ENCODE results near the gene DAP.
"Not testable (repeated sequence)": the region's sequence is repeated elsewhere in the genome, so short reads cannot be mapped to it uniquely, and the experiment has no call there.

DAP gene

GRCh38 chr5:10733426-10733825, 27.6 kb downstream of the DAP start:
- DNase-seq: no peak

- peak; percentile 27 for DNase-seq
Observed at GRCh38 chr5:10731913-10732312, 29.1 kb downstream of the DAP start.

GRCh38 chr5:10730043-10730351, 31.0 kb downstream of the DAP start:
- DNase-seq: no peak

- no peak for DNase-seq
Observed at GRCh38 chr5:10729320-10730042, 31.6 kb downstream of the DAP start.

- no peak for DNase-seq
Observed at GRCh38 chr5:10728679-10729078, 32.4 kb downstream of the DAP start.

DNA sequence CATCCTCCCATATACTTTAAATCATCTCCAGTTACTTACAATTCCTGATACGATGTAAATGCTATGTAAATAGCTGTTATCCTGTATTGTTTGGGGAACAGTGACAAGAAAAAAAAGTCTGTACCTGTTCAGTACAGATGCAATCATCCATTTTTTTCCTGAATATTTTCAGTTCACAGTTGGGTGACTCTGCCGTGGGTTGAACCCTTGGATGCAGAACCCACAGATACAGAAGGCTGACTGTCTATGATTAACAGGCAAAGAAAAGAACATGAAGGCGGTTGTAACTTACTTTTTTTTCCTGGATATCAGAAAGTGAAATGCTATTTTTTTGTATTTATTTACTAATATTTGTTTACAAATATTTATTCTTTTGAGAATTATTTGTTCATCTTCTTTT, 33.2 kb downstream of the DAP start:
- DNase-seq: no peak

GRCh38 chr5:10726913-10727517, 34.0 kb downstream of the DAP start:
- DNase-seq: no peak

DNA sequence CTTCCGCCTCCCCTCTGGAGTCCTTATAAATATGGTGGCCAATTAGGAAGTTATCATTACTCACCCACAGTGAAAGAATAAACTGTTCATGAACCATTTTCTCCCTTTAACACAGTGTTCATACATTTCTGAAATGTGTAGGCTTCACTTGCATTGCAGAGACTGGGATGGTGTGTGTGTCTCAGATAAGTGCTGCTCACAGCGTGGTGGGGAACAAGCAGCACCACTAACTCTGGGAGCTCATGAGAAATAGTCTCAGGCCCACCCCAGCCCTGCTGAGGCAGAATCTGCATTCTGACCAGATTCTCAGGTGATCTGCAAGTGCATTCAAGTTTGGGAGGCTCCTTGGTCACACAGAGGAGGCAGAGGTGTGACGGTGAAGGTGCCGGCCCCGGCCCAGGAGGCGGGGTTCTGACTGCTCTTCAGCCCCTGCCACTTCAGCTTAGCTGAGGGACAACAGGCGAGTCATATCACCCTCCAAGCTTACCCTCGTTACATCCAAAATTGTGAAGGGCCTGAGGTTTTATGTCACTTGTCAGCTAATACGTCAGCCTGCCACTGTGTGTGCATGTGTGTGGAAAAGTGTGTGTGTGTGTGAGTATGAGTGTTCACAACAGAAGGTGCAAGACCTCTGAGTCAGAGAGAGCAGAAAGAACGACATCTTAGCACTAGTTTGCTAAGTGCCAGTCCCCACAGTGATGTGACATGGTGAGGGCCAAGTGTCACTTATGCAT, 34.7 kb downstream of the DAP start:
- no peak for DNase-seq

DNA sequence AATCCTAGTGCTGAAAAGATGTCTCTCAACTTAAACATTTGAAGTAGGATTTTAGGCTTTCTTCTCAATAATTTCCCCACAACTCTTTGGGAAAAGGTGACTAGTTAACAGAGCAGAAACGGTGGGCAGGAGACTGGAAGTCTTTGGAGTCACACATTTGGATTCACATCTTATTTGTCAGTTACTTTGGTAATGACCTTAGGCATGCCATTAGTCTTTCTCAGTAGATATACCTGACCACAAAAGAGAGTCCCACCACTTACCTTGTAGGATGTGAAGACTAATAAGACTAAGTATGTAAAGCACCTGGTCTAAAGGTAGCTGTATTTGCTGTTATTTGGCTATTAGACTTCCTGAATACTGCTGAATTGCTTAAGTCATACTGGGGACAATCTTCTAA, 35.4 kb downstream of the DAP start:
- no peak for DNase-seq

GRCh38 chr5:10724781-10725507, 36.1 kb downstream of the DAP start:
- DNase-seq: no peak

- no peak for DNase-seq
Observed at GRCh38 chr5:10723514-10723913, 37.5 kb downstream of the DAP start.

DNA sequence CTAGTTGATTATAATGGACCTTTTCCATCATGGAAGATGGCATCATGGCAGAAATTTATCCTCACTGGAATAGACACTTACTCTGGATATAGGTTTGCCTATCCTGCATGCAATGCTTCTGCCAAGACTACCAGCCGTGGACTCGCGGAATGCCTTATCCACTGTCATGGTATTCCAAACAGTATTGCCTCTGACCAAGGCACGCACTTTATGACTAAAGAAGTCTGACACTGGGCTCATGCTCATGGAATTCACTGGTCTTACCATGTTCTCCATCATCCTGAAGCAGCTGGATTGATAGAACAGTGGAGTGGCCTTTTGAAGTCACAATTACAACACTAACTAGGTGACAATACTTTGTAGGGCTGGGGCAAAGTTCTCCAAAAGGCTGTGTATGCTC, 40.3 kb downstream of the DAP start:
- not testable (repeated sequence) for DNase-seq

DNA sequence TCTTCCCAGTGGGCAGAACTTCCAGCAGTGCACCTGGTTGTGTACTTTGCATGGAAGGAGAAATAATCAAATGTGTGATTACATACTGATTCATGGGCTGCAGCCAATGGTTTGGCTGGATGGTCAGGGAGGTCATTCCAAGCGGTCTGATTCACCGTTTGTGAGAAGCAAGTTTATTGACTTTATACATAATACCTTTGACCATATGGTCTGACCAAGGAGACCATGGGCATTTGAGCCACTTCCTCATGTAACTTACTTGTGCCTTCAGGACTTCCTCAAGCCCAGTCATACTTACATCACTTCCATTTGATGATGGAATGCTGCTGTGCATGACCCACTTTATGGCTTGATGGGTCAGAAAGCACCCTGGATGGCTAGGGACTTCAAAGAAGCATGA, 41.1 kb downstream of the DAP start:
- no peak for DNase-seq

- not testable (repeated sequence) for DNase-seq
Observed at GRCh38 chr5:10718617-10719016, 42.4 kb downstream of the DAP start.

DNA sequence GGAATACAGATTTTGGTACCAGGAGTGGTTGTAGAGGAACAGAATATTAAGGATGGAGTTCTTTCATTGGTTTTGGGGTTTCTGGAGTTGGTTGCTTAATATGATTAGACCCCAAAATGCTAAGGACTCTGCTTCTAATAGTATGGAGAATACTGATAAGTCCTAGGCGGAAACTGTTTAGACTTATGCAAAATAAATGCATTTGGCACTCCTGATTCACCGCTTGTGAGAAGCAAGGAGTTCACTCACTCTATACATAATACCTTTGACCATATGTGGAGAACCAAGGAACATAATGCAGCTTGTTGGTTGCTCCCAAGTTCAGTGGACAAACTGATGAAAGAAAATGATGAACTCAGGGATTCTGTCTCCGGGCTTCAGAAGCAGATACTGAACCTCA, 44.2 kb downstream of the DAP start:
- not testable (repeated sequence) for DNase-seq

DNA sequence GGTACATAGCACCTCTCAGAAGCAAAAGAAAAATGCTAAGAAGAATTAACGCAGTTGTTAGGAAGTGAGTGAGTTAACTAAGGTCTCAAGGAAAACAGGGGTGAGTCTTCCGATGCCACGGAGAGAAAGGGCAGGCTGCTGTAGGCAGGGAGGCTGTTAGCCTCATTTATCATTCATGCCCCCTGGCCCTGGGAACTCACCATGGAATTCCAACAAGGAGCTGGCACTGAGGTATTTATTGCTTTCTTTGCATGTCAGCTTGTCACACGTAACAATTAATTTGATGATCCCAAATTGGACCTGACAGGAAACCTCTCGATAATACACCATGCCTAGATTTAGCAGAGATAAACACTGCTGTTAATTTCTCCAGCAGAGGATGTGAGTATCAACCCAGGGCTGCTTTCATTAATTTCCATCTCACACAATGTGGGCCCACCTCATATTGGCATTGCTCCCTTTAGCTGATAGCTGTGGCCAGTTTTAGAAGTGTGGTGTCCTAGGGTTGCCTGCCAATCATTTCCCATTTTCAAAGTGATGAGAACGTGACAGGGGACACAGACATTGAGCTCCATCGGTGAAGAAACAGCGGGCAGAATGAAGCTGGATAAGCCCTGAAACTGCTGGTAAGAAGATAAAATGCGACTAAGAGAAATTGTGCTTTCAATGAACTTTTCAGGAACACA, 45.3 kb downstream of the DAP start:
- DNase-seq: no peak

DNA sequence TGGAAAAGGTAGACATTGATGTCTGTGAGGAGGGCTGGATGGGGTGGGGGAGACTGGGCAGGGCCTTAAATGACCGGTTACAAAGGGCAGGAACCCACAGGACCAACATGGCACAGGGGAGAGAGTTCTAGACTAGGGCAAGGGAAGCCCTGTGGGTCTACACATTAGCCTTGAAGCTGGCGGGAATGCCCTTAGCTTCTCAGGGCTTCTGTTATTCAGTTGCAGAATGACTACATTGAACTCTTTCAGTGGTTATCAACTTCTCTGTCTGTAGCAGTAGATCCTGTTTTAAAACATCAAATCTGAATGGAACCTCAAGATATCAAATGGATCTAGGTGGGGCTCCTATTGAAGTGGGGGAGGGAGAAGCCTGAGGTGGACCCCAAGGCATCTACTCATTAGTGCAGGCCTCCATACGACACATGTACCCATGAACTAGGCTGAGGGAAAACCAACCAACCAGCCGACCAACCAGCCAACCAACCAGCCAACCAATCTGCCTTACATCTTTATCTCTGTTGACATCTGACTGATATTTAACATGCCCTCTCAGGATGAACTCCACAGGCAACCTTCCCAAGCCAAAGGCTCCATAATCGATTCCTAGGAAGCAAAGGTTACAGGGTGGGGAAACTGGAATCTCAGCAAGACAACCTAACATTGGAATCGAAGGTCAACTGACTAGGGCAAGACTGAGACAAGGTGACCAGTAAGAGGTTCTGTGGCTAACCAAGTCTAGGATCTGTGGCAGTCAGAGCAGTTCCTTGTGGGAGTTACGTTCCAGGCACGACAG, 48.3 kb downstream of the DAP start:
- DNase-seq: no peak

- no peak for DNase-seq
Observed at GRCh38 chr5:10711562-10711961, 49.5 kb downstream of the DAP start.

GRCh38 chr5:10710513-10711128, 50.4 kb downstream of the DAP start:
- no peak for DNase-seq

GRCh38 chr5:10709933-10710332, 51.1 kb downstream of the DAP start:
- DNase-seq: no peak

GRCh38 chr5:10709409-10709808, 51.6 kb downstream of the DAP start:
- DNase-seq: no peak
